Cardiac fibroblast (primary cell): ENCODE measurements around the gene UNC13D.
"Not testable (repeated sequence)": the region's sequence is repeated elsewhere in the genome, so short reads cannot be mapped to it uniquely, and the experiment has no call there.

Experiments used
- DNase-seq, 2 donors: peaks; one replicate each; pipeline versions ENCODE4 v3.0.0 to v3.0.0-alpha.2; 2010; ENCODE audit warnings: low read depth in 2 of 2
- H3K4me3 ChIP-seq, 2 donors: replicated peaks in 1 of 2; 1 replicate in 1 of 2; 2 replicates in 1 of 2; pipeline ENCODE4 v1.5.1; 2011; ENCODE audit warnings: low read depth in 2 of 2, low read length in 2 of 2, mild to moderate bottlenecking in 2 of 2, moderate library complexity in 1 of 2
- CTCF ChIP-seq: IDR thresholded peaks from one replicate; pipeline ENCODE4 v1.5.1; 2011; ENCODE audit warnings: low read depth, mild to moderate bottlenecking, low read length, inconsistent platforms

Gene UNC13D

GRCh38 chr17:75889454-75889853, 45.2 kb upstream of the UNC13D start:
- TF ChIP-seq CTCF, result no peak

GRCh38 chr17:75888484-75888883, 44.3 kb upstream of the UNC13D start:
- TF ChIP-seq CTCF, result no peak
- no peak overlapping the region for H3K4me3 ChIP-seq
- no peak for DNase-seq

More at GRCh38 chr17:75889454-75889853, 45.2 kb upstream of the UNC13D start:
- DNase-seq, result peak in 1 of 2 donors; percentile 41
- H3K4me3 ChIP-seq, result no peak overlapping the region

GRCh38 chr17:75885860-75886259, 41.7 kb upstream of the UNC13D start:
- H3K4me3 ChIP-seq, DNase-seq: not testable (repeated sequence)

- no peak for TF ChIP-seq CTCF
- DNase-seq, result no peak
- no peak overlapping the region for H3K4me3 ChIP-seq
These were observed 41.2 kb upstream of the UNC13D start for GRCh38 chr17:75885431-75885830.

- TF ChIP-seq CTCF, result no peak
- H3K4me3 ChIP-seq, result no peak overlapping the region
- no peak for DNase-seq
These were observed 37.7 kb upstream of the UNC13D start for GRCh38 chr17:75881678-75882454.

- no peak overlapping the region for H3K4me3 ChIP-seq
- no peak for TF ChIP-seq CTCF
- no peak for DNase-seq
These were observed 36.1 kb upstream of the UNC13D start for GRCh38 chr17:75880266-75880665.

GRCh38 chr17:75878174-75878998, 34.2 kb upstream of the UNC13D start, which contains the start of gene TRIM47:
TRIM47 (minus strand) TSS chr17:75878581; CDS start chr17:75878548, 33 bp downstream.
- DNase-seq, result peak; percentile 66 to 88

More at GRCh38 chr17:75878174-75878998, 34.2 kb upstream of the UNC13D start, which contains the start of gene TRIM47:
- peak within 1 kb of the TSS; percentile 73 to 81 for H3K4me3 ChIP-seq
- TF ChIP-seq CTCF, result peak; percentile 23
